Astrocyte of the cerebellum (primary cell): ENCODE measurements around the gene IFT81.

ENCODE experiments used
- DNase-seq: peaks from one replicate; pipeline ENCODE4 v3.0.0-alpha.2; 2011; ENCODE audit warnings: low read depth
- H3K4me3 ChIP-seq: 2 replicates; pipeline ENCODE4 v1.5.1; 2011; ENCODE audit warnings: mild to moderate bottlenecking, low read depth, low read length, moderate library complexity
- in situ Hi-C: cut with HindIII; loops from 2 replicates; pipeline ENCODE4 v1.10.0; 2017; ENCODE audit warnings: low sequenced_read_pairs
- TF ChIP-seq, protein P1 (sequence below): IDR thresholded peaks from 2 replicates; pipeline ENCODE4 v1.5.1; 2012; ENCODE audit warnings: low read length, low read depth, moderate library complexity, mild to moderate bottlenecking; ENCODE audit errors: missing control alignments

The IFT81 gene

DNA sequence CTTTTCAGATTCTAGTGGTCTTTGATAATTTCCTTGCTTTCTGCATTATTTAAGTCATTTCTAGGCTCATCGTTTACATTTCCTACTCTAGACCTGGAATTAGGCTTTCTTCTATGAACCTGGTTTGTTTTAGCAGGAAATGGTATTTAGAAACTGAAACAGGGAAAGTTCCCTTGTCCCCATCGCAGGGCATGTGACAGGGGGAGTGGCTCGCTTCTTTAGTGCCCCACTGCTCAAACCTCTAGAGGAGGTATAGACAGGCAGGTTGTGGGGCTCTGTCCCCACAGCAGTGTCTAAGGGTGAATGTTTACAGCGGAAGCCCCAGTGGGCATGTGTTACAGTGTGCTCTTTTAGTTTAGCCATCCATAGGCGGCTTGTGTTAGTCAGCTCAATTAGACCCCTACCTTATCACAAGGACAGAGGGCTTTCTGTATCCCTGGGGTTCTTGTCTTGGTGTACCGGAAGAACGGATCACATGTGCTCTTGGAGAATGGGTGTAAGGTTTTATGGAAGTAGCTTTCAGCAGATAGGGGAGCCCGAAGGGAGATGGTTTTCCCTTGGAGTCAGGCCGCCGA lies 25.0 kb downstream of the IFT81 start:
- TF ChIP-seq, protein P1, sequence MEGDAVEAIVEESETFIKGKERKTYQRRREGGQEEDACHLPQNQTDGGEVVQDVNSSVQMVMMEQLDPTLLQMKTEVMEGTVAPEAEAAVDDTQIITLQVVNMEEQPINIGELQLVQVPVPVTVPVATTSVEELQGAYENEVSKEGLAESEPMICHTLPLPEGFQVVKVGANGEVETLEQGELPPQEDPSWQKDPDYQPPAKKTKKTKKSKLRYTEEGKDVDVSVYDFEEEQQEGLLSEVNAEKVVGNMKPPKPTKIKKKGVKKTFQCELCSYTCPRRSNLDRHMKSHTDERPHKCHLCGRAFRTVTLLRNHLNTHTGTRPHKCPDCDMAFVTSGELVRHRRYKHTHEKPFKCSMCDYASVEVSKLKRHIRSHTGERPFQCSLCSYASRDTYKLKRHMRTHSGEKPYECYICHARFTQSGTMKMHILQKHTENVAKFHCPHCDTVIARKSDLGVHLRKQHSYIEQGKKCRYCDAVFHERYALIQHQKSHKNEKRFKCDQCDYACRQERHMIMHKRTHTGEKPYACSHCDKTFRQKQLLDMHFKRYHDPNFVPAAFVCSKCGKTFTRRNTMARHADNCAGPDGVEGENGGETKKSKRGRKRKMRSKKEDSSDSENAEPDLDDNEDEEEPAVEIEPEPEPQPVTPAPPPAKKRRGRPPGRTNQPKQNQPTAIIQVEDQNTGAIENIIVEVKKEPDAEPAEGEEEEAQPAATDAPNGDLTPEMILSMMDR, result no peak
- DNase-seq, result no peak
- H3K4me3 ChIP-seq, result no peak overlapping the region
- in situ Hi-C loops, result no loop called here

DNA sequence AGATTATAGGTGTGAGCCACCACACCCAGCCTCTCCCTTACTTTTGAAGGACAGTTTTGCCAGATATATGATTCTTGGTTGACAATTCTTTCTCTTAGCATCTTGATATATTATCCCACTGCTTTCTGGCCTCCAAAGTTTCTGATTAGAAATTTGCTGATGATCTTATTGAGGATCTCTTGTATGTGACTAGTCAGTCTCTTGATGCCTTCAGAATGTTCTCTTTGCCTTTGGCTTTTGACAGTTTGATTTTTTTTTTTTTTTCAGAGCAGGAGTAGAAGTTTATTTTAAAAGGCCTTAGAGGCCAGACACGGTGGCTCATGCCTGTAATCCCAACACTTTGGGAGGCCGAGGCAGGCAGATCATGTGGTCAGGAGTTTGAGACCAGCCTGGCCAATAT lies 32.6 kb downstream of the IFT81 start:
- TF ChIP-seq, protein P1, result no peak
- DNase-seq, result no peak
- H3K4me3 ChIP-seq, result no peak overlapping the region
- in situ Hi-C loops, result no loop called here

DNA sequence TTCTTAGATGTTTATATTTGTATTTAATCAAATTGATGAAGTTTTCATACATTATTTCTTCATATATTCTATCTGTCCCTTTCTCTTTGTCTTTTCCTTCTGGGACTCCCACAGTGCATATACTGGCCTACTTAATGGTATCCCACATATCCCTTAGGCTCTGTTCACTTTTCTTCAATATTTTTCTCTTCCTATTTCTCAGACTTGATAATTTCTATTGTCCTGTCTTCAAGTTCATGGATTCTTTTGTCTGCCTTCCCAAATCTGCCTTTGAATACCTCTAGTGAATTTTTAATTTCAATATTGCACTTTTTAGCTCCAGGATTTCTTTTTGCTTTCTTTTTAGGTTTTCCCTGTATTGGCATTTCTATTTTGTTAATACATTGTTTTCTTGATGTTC lies 33.4 kb downstream of the IFT81 start:
- no peak overlapping the region for H3K4me3 ChIP-seq
- TF ChIP-seq, protein P1, result no peak
- in situ Hi-C loops, result no loop called here

DNA sequence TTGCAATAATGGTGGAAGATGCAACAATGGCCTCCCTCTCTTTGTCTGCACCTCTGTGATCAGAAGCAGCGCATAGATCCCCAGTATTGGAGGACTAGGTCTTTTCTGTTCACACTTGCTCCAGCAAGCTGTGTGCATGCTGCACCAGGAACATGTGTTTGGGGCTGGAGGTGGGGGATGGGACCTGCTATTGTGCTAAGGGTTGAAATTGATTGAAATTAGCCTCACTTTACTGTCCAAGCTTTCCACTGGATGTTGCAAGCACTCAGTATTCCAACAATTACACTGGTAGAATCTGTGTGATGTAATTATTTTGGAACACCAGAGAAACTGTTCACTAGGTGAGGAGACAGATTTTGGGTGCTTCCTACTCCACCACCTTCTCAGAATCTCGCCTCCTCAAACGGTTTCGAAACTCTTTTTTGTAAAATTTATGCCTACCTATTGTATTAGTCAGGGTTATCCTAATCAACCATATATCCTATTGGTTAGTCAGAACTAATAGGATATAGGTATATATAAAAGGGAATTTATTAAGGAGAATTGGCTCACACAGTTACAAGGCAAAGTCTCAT lies 35.6 kb downstream of the IFT81 start:
- no peak overlapping the region for H3K4me3 ChIP-seq
- DNase-seq, result no peak
- in situ Hi-C loops, result no loop called here
- TF ChIP-seq, protein P1, result no peak

More for the DNA sequence above, 33.4 kb downstream of the IFT81 start:
- no peak for DNase-seq

DNA sequence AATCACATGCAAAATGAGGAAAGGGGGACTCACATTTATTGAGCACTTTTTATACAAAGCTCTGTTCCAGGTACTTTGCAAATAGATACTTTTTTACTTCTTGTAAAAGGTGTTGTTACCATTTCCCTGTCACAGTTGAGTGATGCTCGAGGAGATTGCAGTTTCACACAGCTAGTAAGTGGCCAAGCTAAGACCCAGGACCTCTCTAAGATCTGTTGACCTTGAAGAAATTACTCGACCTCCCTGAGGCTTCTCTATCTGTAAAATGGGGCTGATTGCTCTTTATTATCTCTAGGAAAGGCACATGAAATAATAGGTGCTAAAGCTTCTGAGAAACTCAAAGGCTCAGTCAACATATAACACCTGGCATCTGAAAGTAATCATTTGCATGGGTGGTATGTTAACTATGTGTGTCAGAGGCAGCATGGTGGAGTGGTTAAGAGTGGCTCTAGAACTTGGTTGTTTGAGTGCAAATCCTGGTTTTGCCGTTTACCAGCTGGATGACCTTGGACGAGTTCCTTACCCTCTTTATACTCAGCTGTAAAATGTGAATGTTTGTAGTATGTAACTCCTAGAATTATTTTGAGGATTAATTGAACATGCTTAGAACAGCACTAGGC lies 41.5 kb downstream of the IFT81 start:
- H3K4me3 ChIP-seq, result no peak overlapping the region
- TF ChIP-seq, protein P1, result no peak
- DNase-seq, result no peak
- in situ Hi-C loops, result no loop called here

DNA sequence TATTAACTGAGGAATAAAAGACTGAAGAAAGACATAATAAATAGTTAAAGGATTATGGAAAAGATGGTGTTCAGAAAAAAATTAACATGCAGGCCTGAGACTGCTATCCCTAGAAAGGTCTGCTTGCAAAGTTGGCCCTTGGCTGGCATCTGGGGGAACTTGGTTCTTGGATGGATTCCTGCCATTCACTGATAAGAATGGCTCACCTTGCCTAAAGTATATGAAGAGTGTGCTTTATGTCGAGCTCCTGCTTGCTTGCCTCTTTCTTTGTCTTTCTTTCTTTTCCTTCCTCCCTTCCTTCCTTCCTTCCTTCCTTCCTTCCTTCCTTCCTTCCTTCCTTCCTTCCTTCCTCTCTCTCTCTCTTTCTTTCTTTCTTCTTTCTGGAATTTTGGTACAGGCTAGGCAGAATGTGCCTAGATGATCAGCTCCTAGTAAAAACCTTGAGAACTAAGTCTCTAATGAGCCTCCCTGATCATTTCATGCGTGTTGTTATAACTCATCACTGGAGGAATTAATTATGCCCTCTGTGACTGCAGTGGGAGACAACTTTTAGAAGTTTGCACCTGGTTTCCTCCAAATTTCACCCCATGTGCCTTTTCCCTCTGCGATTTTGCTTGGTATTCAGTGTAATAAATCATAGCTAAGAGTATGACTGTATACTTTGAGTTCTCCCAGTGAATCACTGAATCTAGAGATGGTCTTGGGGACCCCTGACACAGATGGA lies 44.7 kb downstream of the IFT81 start:
- in situ Hi-C loops, result no loop called here
- TF ChIP-seq, protein P1, result no peak
- DNase-seq, result no peak
- no peak overlapping the region for H3K4me3 ChIP-seq
